GM18517 (cell line): ENCODE measurements around the gene MT1F.

Source experiments
- ATAC-seq: cut with Tn5 transposase; IDR thresholded peaks from one replicate; pipeline ENCODE4 v1.9.1; 2021; ENCODE audit warnings: mild to moderate bottlenecking, moderate library complexity; ENCODE audit not compliant: unreplicated experiment

MT1F gene

DNA sequence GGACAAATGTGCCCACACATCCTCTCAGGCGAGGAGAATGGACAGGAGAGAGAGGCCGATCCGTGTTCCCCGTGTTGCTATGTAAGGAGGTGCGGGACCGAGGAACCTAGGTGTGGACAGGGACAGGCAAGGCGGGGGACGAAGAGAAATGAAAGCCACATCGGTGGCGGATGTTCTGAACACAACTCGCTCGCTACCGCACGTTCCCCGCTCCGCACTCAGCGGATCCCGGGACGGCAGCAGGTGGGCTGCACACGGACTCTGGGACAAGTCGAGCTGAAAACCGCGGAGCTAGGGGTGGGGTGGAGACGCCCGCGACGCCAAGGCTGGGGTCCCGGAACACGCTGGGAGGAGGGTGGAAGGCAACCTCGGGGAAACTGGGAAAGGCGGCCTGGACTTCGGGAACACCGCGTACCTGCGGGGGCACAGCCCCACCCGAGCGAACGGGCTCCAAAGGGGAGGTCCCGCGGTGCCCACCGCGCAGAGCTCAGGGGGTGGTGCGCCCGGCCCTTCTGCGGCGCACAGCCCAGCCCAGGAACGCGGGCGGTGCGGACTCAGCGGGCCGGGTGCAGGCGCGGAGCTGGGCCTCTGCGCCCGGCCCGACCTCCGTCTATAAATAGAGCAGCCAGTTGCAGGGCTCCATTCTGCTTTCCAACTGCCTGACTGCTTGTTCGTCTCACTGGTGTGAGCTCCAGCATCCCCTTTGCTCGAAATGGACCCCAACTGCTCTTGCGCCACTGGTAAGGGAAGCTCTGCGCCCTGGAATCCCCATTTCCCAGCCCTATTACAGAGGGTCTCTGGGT is 32.4 kb upstream of the MT1F start, which contains the start of gene MT1E:
Gene MT1E, plus strand, starts transcription at position 642 of the 803 bp plus-strand sequence. Its CDS starts 71 bp downstream, at position 713.
- ATAC-seq, result no peak

DNA sequence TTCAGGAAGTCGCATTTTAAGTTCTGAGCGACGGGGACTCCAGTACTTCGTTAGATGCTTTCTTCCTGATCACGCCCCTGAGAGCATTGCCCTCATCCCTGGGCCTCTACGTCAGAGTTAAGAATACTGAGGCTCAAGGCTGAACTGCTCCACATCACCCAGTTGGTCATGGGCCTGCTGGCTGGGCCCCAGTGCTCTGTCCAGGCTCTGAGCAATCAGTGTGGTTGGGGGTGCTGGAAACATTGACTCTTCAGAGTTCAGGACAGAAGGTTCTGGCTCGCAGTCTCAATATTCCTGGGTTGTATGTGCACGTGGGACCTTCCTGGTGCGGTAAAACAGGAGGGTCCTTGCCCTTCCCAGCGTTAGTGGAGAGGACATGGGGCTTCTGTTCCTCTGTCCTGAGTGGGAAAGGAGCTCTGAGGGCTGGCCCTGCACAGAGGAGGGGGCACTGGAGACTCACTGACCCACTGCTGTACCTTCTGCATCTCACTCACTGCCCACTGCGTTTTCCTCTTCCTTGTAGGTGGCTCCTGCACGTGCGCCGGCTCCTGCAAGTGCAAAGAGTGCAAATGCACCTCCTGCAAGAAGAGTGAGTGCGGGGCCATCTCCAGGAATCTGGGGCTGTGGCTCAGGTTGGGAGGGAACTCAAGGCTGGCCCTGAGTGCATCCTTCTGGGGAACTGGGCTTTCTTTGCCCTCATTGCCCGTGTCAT is 31.7 kb upstream of the MT1F start:
- ATAC-seq, result no peak

DNA sequence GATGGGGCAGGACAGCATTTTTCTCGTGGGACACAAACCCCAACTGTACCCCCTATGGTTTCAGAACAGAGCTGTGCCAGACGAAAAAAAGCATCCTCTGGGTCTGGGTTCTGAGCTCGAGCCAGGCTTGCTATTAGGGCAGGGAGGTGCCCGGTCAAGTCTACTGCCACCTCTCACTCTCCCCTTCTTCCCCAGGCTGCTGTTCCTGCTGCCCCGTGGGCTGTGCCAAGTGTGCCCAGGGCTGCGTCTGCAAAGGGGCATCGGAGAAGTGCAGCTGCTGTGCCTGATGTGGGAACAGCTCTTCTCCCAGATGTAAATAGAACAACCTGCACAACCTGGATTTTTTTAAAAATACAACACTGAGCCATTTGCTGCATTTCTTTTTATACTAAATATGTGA is 31.1 kb upstream of the MT1F start:
- ATAC-seq, result no peak

GRCh38 chr16:56628486-56629350 is 29.0 kb upstream of the MT1F start:
- no peak for ATAC-seq

- peak; percentile 15 for ATAC-seq
These were observed 28.2 kb upstream of the MT1F start for GRCh38 chr16:56629531-56629930.

GRCh38 chr16:56630134-56630533 is 27.6 kb upstream of the MT1F start:
- peak; percentile 70 for ATAC-seq

- no peak for ATAC-seq
These were observed 26.6 kb upstream of the MT1F start for GRCh38 chr16:56631197-56631596.

DNA sequence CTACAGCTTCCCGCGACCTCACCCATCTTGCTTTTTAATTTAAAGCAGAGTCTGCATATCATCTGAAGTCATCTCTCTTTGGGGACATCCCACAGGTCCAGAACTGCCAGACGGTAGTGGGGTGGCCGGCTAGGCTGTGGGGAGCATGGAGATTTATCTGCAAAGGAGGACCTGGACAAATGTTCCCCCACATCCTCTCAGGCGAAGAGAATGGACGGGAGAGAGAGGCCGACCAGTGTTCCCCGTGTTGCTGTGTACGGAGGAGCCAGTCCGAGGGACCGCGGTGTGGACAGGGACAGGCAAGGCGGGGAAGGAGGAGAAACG is 26.0 kb upstream of the MT1F start:
- no peak for ATAC-seq

GRCh38 chr16:56632156-56632847 is 25.5 kb upstream of the MT1F start, which contains the start of gene MT1M:
MT1M (plus strand) TSS chr16:56632659; CDS start chr16:56632732, 73 bp downstream.
- ATAC-seq, result no peak

DNA sequence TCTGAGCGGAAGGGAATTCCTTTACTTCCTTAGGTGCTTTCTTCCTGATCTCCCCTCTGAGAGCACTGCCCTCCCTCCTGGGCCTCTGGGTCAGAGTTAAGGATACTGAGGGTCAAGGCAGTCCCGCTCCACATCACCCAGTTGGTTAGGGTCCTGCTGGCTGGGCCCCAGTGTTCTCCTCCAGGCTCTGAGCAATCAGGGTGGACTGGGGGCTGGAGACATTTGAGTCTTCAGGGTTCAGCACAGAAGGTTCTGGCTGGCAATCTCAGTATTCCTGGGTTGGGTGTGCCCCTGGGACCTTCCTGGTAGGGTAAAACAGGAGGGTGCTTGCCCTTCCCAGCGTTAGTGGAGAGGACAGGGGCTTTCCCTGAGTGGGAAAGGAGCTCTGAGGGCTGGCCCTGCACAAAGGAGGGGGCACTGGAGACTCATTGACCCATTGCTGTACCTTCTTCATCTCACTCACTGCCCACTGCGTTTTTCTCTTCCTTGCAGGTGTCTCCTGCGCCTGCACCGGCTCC is 24.9 kb upstream of the MT1F start:
- no peak for ATAC-seq

- no peak for ATAC-seq
These were observed 24.2 kb upstream of the MT1F start for GRCh38 chr16:56633535-56633934.

GRCh38 chr16:56634715-56635440 is 22.9 kb upstream of the MT1F start:
- ATAC-seq, result no peak

DNA sequence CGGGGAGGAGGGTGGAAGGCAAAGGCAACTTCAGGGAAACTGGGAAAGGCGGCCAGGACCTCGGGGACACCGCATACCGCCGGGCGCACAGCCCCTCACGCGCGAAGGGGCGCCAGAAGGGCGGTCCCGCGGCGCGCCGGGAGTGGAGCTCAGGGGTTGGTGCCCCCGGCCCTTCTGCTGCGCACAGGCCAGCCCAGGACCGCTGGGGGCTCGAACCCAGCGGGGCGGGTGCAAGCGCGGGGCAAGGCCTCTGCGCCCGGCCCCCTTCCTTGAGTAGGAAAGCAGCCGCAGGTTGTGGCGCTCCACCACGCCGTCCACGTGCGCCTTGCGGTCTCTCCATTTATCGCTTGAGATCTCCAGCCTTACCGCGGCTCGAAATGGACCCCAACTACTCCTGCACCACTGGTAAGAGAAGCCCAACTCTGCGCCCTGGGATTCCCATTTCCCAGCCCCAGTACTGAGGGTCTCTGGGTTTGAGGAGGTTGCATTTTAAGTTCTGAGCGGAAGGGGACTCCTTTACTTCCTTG is 22.3 kb upstream of the MT1F start:
- ATAC-seq, result no peak

- ATAC-seq, result no peak
These were observed 20.9 kb upstream of the MT1F start for GRCh38 chr16:56636616-56637413.

GRCh38 chr16:56637814-56638750 is 19.7 kb upstream of the MT1F start, which contains the start of gene MT1A:
MT1A (plus strand) TSS chr16:56638666; CDS start chr16:56638739, 73 bp downstream.
- no peak for ATAC-seq

GRCh38 chr16:56639045-56639444 is 18.7 kb upstream of the MT1F start:
- ATAC-seq, result no peak

- ATAC-seq, result no peak
These were observed 17.7 kb upstream of the MT1F start for GRCh38 chr16:56640076-56640475.

GRCh38 chr16:56641166-56641565 is 16.6 kb upstream of the MT1F start:
- ATAC-seq, result no peak
